Mucosa of rectum (tissue), 2 donors: ENCODE results near the gene SMS.

Source experiments
- H3K27ac ChIP-seq, 2 donors: one replicate each; pipeline ENCODE4 v1.7.0; 2013; ENCODE audit warnings: inconsistent platforms in 2 of 2, low read depth in 2 of 2, low read length in 2 of 2
- H3K27me3 ChIP-seq, 2 donors: one replicate each; pipeline ENCODE4 v1.7.0; 2013; ENCODE audit warnings: low read length in 2 of 2; ENCODE audit not compliant: control insufficient read depth in 2 of 2, insufficient read depth in 2 of 2
- H3K36me3 ChIP-seq, 2 donors: one replicate each; pipeline ENCODE4 v1.7.0; 2013; ENCODE audit warnings: low read length in 2 of 2; ENCODE audit not compliant: control insufficient read depth in 2 of 2, insufficient read depth in 2 of 2
- H3K4me1 ChIP-seq, 2 donors: one replicate each; pipeline ENCODE4 v1.7.0; 2013; ENCODE audit warnings: low read length in 2 of 2, mild to moderate bottlenecking in 1 of 2; ENCODE audit not compliant: control insufficient read depth in 2 of 2, insufficient read depth in 2 of 2
- H3K4me3 ChIP-seq, 2 donors: one replicate each; pipeline ENCODE4 v1.7.0; 2013; ENCODE audit warnings: low read length in 2 of 2
- H3K9ac ChIP-seq, 2 donors: one replicate each; pipeline ENCODE4 v1.7.0; 2013; ENCODE audit warnings: low read length in 2 of 2, low read depth in 1 of 2, mild to moderate bottlenecking in 1 of 2
- H3K9me3 ChIP-seq, 2 donors: one replicate each; pipeline ENCODE4 v1.7.0; 2013; ENCODE audit warnings: low read length in 2 of 2; ENCODE audit not compliant: control insufficient read depth in 2 of 2
- donor health status: healthy.
- donor health status: Normal muscosa, but diverticular disease.

Gene SMS

DNA sequence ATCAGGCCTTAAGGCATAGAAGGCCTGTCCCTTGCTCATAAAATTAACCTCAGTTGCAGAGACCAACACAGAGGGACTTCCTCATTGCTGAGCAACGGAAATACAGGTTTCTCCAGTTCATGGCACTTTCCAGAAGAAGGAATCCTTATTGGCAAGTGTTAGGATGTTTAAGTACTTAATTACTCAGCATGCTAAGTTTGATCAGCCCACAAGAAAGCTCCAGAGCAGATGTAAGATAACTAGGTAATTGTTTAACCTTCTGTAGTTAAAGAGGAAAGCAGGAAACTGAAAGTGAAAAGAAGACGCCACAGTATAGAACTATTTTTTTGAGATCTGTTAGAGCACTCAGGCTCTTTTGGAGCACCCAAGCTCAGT is 33.5 kb downstream of the SMS start:
- H3K27me3 ChIP-seq: no peaks in the 10 kb centered on the region
- peak overlapping the region; percentile 67 to 68 for H3K27ac ChIP-seq
- peaks cover 0 to 10% of the 10 kb centered on the region in 2 donors for H3K36me3 ChIP-seq
- no peaks in the 10 kb centered on the region for H3K9me3 ChIP-seq
- peak overlapping the region in 1 of 2 donors; percentile 46 for H3K4me3 ChIP-seq
- H3K9ac ChIP-seq: no peak overlapping the region
- peaks cover 2 to 14% of the 10 kb centered on the region in 2 donors for H3K4me1 ChIP-seq

DNA sequence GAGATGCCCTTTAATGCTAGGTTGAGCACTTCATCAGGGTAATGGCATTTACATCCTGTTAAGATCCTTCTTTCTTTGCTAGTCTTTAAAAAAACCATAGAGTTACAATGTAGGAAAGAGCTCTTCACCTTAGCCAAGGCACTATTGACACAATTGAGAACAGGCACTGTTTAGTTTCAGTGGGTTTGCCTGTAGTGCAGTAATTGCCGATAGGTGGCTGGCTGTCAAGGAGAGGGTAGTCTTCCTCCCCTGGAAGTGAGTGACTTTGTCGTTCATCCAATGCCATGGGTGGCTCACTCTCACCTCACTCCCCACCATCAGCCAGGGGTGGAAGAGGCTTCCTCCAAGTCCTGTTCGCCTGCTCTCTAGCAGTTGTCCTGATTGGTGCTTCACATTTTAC is 34.7 kb downstream of the SMS start:
- peaks cover 2 to 14% of the 10 kb centered on the region in 2 donors for H3K4me1 ChIP-seq
- H3K9ac ChIP-seq: no peak overlapping the region
- peaks cover 0 to 10% of the 10 kb centered on the region in 2 donors for H3K36me3 ChIP-seq
- peak overlapping the region in 1 of 2 donors; percentile 2 for H3K27ac ChIP-seq
- H3K27me3 ChIP-seq: no peaks in the 10 kb centered on the region
- H3K9me3 ChIP-seq: no peaks in the 10 kb centered on the region
- no peak overlapping the region for H3K4me3 ChIP-seq

DNA sequence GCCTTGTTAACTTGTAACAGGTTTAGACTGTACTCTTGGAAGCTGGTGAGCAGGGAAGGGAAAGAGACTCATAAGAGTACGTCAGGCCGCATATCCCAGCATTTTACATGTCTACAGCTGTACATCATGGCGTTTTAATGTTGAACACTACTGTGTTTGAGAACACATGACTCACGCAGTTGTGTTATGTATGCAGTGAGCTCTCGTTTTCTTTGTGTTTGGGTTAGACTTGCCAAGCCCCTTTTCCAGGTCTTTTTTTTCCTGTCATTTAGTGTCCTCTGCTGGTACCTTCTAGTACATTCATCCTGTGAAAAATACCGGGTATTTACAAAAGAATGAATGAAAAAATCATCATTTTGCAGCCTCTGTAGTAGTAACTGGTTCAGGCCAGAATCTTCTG is 35.3 kb downstream of the SMS start:
- no peaks in the 10 kb centered on the region for H3K27me3 ChIP-seq
- no peak overlapping the region for H3K4me3 ChIP-seq
- H3K9ac ChIP-seq: no peak overlapping the region
- no peaks in the 10 kb centered on the region for H3K9me3 ChIP-seq
- H3K27ac ChIP-seq: peak overlapping the region in 1 of 2 donors; percentile 17
- H3K36me3 ChIP-seq: peaks cover 0 to 10% of the 10 kb centered on the region in 2 donors
- H3K4me1 ChIP-seq: peaks cover 2 to 14% of the 10 kb centered on the region in 2 donors

DNA sequence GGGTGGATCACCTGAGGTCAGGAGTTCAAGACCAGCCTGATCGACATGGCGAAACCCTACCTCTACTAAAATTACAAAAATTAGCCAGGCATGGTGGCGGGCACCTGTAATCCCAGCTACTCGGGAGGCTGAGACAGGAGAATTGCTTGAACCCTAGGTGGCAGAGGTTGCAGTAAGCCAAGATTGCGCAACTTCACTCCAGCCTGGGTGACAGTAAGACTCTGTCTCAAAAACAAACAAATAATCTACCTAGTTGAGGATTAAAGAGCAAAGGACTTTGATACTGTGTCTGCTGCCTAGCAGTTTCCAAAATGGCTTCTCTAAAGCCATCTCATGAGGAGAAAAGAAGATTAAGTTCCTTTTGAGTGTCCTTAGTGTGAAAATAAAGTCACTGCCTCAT is 37.8 kb downstream of the SMS start:
- Histone ChIP-seq H3K9ac (no peak overlapping the region), H3K9me3 (no peaks in the 10 kb centered on the region), H3K36me3 (peaks cover 0 to 10% of the 10 kb centered on the region in 2 donors), H3K27ac (no peak overlapping the region), H3K4me3 (no peak overlapping the region), H3K4me1 (peaks cover 0 to 9% of the 10 kb centered on the region in 2 donors), H3K27me3 (no peaks in the 10 kb centered on the region)

GRCh38 chrX:21982311-21982710 is 41.8 kb downstream of the SMS start:
- Histone ChIP-seq H3K36me3 (peaks cover 0 to 4% of the 10 kb centered on the region in 2 donors), H3K4me1 (no peaks in the 10 kb centered on the region), H3K27me3 (no peaks in the 10 kb centered on the region), H3K9ac (no peak overlapping the region), H3K27ac (no peak overlapping the region), H3K4me3 (no peak overlapping the region), H3K9me3 (no peaks in the 10 kb centered on the region)

DNA sequence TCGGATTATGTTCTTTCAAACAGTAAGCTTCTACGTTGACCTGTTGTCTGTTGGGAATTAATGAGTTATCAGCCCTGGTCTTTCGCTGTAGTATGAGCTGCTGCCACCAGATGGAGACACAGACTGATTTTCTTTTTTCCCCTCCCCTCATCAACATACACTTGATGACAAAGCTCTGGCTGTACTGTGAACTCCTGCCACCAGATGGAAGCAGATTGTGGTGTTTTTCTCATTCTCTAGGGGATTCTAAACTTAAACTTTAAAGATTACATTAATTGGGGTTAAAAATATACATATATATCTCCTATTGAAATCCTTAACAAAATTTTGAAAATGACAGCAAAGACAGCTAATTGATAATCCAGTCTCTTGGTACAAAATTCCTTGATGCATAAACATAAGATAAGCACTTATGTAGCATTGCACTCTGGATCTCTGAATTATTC is 44.8 kb downstream of the SMS start:
- Histone ChIP-seq H3K4me1 (no peaks in the 10 kb centered on the region), H3K9ac (no peak overlapping the region)

GRCh38 chrX:21986596-21986995 is 46.1 kb downstream of the SMS start:
- no peak overlapping the region for H3K9ac ChIP-seq
- no peaks in the 10 kb centered on the region for H3K36me3 ChIP-seq
- H3K4me3 ChIP-seq: no peak overlapping the region
- no peaks in the 10 kb centered on the region for H3K4me1 ChIP-seq
- H3K9me3 ChIP-seq: no peaks in the 10 kb centered on the region
- H3K27ac ChIP-seq: no peak overlapping the region
- no peaks in the 10 kb centered on the region for H3K27me3 ChIP-seq

More for the DNA sequence above, 44.8 kb downstream of the SMS start:
- H3K9me3 ChIP-seq: no peaks in the 10 kb centered on the region
- no peaks in the 10 kb centered on the region for H3K27me3 ChIP-seq
- H3K36me3 ChIP-seq: no peaks in the 10 kb centered on the region
- H3K27ac ChIP-seq: no peak overlapping the region
- no peak overlapping the region for H3K4me3 ChIP-seq

- H3K36me3 ChIP-seq: peaks cover 0 to 6% of the 10 kb centered on the region in 2 donors
- no peak overlapping the region for H3K9ac ChIP-seq
- no peaks in the 10 kb centered on the region for H3K27me3 ChIP-seq
- H3K27ac ChIP-seq: no peak overlapping the region
- no peaks in the 10 kb centered on the region for H3K9me3 ChIP-seq
- no peak overlapping the region for H3K4me3 ChIP-seq
- no peaks in the 10 kb centered on the region for H3K4me1 ChIP-seq
Measured at GRCh38 chrX:21989384-21989783, 48.9 kb downstream of the SMS start.

- Histone ChIP-seq H3K4me3 (no peak overlapping the region), H3K36me3 (peaks cover 4 to 6% of the 10 kb centered on the region in 2 donors), H3K9me3 (no peaks in the 10 kb centered on the region), H3K27ac (no peak overlapping the region), H3K9ac (no peak overlapping the region), H3K27me3 (no peaks in the 10 kb centered on the region), H3K4me1 (no peaks in the 10 kb centered on the region)
Measured at GRCh38 chrX:21990832-21991231, 50.3 kb downstream of the SMS start.

DNA sequence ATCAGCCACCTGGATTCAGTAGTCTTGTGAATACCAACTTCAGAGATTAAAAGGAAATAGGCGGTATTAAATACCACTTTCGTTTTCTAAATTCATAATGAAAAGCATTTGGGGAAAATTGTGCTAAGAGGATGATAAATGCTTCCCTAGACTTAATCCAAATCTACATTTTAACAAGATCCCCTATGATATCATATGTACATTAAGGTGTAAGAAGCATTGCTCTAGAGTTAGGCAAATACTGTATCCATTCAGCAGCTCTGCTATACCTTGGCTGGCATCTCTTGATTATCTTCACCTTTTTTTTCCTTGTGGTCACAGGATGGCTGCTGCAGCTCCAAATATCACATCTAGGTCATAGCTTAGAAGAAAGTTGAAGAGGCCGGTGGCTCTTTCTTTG is 51.0 kb downstream of the SMS start:
- Histone ChIP-seq H3K36me3 (peaks cover 4 to 6% of the 10 kb centered on the region in 2 donors), H3K27ac (no peak overlapping the region), H3K9ac (no peak overlapping the region), H3K27me3 (no peaks in the 10 kb centered on the region), H3K9me3 (no peaks in the 10 kb centered on the region), H3K4me3 (no peak overlapping the region), H3K4me1 (no peaks in the 10 kb centered on the region)

GRCh38 chrX:21993265-21993664 is 52.8 kb downstream of the SMS start:
- Histone ChIP-seq H3K9me3 (no peaks in the 10 kb centered on the region), H3K4me1 (no peaks in the 10 kb centered on the region), H3K36me3 (peaks cover 4 to 6% of the 10 kb centered on the region in 2 donors), H3K4me3 (no peak overlapping the region), H3K9ac (no peak overlapping the region), H3K27me3 (no peaks in the 10 kb centered on the region), H3K27ac (no peak overlapping the region)
